Measurements from ENCODE around the gene IL10RA.

The IL10RA gene

DNA sequence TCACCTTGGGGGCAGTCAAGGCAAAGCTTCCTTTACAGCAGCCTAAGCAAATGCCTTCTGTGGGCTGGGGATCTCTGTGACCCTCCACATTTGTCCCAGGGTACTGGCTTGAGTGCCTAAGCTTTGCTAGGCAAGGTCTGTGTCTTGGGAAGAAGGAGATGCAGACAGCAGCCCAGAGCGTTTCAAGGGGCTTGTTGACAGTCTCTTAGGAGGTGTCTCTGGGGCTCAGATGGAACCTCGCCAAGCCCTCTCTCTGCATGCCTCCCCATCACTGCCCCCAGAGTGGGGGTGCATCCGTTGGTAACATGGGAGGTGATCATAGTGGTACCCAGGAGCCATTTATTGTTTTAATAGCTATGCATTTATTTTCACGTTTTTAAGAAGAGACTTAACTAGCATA is 61.6 kb downstream of the IL10RA start:
- H3K4me2 ChIP-seq (ENCODE audit: low read length, poor library complexity, severe bottlenecking) = no peak overlapping the region
- no peak overlapping the region for H2BK12ac ChIP-seq (ENCODE audit: low read length in 2 of 2)
- no peak overlapping the region for H2AFZ ChIP-seq (ENCODE audit: low read depth, low read length)
- no peak overlapping the region for H4K8ac ChIP-seq (ENCODE audit: low read length)
- H3K27ac ChIP-seq (ENCODE audit: low read length, poor library complexity, severe bottlenecking) = no peak overlapping the region
- peaks cover 43 to 53% of the 10 kb centered on the region in 2 experiments for H3K27me3 ChIP-seq (ENCODE audit: control insufficient read depth in 1 of 2, insufficient read depth in 1 of 2, low read length in 2 of 2)
- no peak overlapping the region for H2BK15ac ChIP-seq (ENCODE audit: low read depth, poor library complexity, severe bottlenecking)
- DNase-seq = no peak
- H3K79me1 ChIP-seq (replicated peaks; ENCODE audit: low read length, poor library complexity, severe bottlenecking) = no peaks in the 10 kb centered on the region
- no peaks in the 10 kb centered on the region for H3K9me3 ChIP-seq (ENCODE audit: control insufficient read depth, low read length)
- H3K4me3 ChIP-seq (ENCODE audit: insufficient read depth in 1 of 2, low read depth in 1 of 2, low read length in 2 of 2) = no peak overlapping the region
- H2BK120ac ChIP-seq (ENCODE audit: low read depth, low read length) = no peak overlapping the region
- no peak overlapping the region for H3K18ac ChIP-seq (ENCODE audit: low read depth in 1 of 2, low read length in 2 of 2)
- no peak overlapping the region for H2AK5ac ChIP-seq (ENCODE audit: low read length, severe bottlenecking)
- H3K23ac ChIP-seq (ENCODE audit: low read length in 2 of 2) = no peak overlapping the region
- H3K4me1 ChIP-seq (ENCODE audit: control insufficient read depth, insufficient read depth, low read depth, low read length) = no peaks in the 10 kb centered on the region
- no peak overlapping the region for H3K4ac ChIP-seq (ENCODE audit: low read depth in 1 of 2, low read length in 2 of 2)
- H4K91ac ChIP-seq (ENCODE audit: low read length) = no peak overlapping the region
- 82% methylated on average over 1 of the region's 4 CpGs for WGBS
- H2BK5ac ChIP-seq (ENCODE audit: low read depth, low read length, poor library complexity, severe bottlenecking) = no peak overlapping the region
- H3K9ac ChIP-seq (ENCODE audit: low read length) = no peak overlapping the region
- no peak overlapping the region for H3K14ac ChIP-seq (ENCODE audit: low read length in 2 of 2)
- H3K36me3 ChIP-seq (ENCODE audit: control insufficient read depth in 1 of 2, insufficient read depth in 2 of 2, low read depth in 1 of 2, low read length in 2 of 2) = no peaks in the 10 kb centered on the region

GRCh38 chr11:118048472-118049370 is 62.5 kb downstream of the IL10RA start:
- Histone ChIP-seq H4K8ac (ENCODE audit: low read length) (no peak overlapping the region), H3K4me1 (ENCODE audit: control insufficient read depth, insufficient read depth, low read depth, low read length) (no peaks in the 10 kb centered on the region), H2BK5ac (ENCODE audit: low read depth, low read length, poor library complexity, severe bottlenecking) (no peak overlapping the region), H2AFZ (ENCODE audit: low read depth, low read length) (no peak overlapping the region), H3K27me3 (ENCODE audit: control insufficient read depth in 1 of 2, insufficient read depth in 1 of 2, low read length in 2 of 2) (peaks cover 43 to 50% of the 10 kb centered on the region in 2 experiments), H2BK15ac (ENCODE audit: low read depth, poor library complexity, severe bottlenecking) (no peak overlapping the region), H2AK5ac (ENCODE audit: low read length, severe bottlenecking) (no peak overlapping the region), H3K79me1 (replicated peaks; ENCODE audit: low read length, poor library complexity, severe bottlenecking) (no peaks in the 10 kb centered on the region), H3K9me3 (ENCODE audit: control insufficient read depth, low read length) (no peaks in the 10 kb centered on the region), H3K23ac (ENCODE audit: low read length in 2 of 2) (no peak overlapping the region), H2BK12ac (ENCODE audit: low read length in 2 of 2) (no peak overlapping the region), H4K91ac (ENCODE audit: low read length) (no peak overlapping the region), H3K18ac (ENCODE audit: low read depth in 1 of 2, low read length in 2 of 2) (no peak overlapping the region), H3K9ac (ENCODE audit: low read length) (no peak overlapping the region), H3K4me2 (ENCODE audit: low read length, poor library complexity, severe bottlenecking) (no peak overlapping the region), H2BK120ac (ENCODE audit: low read depth, low read length) (no peak overlapping the region), H3K14ac (ENCODE audit: low read length in 2 of 2) (no peak overlapping the region), H3K27ac (ENCODE audit: low read length, poor library complexity, severe bottlenecking) (no peak overlapping the region), H3K4ac (ENCODE audit: low read depth in 1 of 2, low read length in 2 of 2) (no peak overlapping the region), H3K4me3 (ENCODE audit: insufficient read depth in 1 of 2, low read depth in 1 of 2, low read length in 2 of 2) (no peak overlapping the region), H3K36me3 (ENCODE audit: control insufficient read depth in 1 of 2, insufficient read depth in 2 of 2, low read depth in 1 of 2, low read length in 2 of 2) (no peaks in the 10 kb centered on the region)
- WGBS = 85% methylated on average over 7 of the region's 11 CpGs
- no peak for DNase-seq

DNA sequence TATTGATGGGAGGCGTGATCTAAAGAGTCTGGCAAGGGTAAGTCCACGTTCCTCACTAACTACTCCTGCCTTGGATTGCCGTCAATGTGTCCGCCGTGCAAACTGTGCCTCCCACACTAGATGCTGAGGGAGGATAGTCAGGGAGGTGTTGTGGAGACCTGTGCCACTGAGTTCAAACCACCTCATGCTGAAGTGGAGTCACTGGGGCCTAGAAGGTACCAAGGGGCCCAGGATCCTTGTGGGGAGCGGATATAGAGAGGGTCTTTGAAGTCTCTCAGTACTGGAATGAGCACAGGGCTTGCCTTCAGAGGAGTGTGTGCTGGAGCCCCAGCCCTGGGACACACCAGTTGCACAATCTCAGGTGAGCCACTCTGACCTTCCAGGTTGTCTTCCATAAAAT is 63.6 kb downstream of the IL10RA start:
- Histone ChIP-seq H2BK15ac (ENCODE audit: low read depth, poor library complexity, severe bottlenecking) (no peak overlapping the region), H3K4me1 (ENCODE audit: control insufficient read depth, insufficient read depth, low read depth, low read length) (no peaks in the 10 kb centered on the region), H3K4me2 (ENCODE audit: low read length, poor library complexity, severe bottlenecking) (no peak overlapping the region), H3K14ac (ENCODE audit: low read length in 2 of 2) (no peak overlapping the region), H3K36me3 (ENCODE audit: control insufficient read depth in 1 of 2, insufficient read depth in 2 of 2, low read depth in 1 of 2, low read length in 2 of 2) (no peaks in the 10 kb centered on the region), H3K4ac (ENCODE audit: low read depth in 1 of 2, low read length in 2 of 2) (no peak overlapping the region), H3K9ac (ENCODE audit: low read length) (no peak overlapping the region), H2BK5ac (ENCODE audit: low read depth, low read length, poor library complexity, severe bottlenecking) (no peak overlapping the region), H3K23ac (ENCODE audit: low read length in 2 of 2) (no peak overlapping the region), H2BK12ac (ENCODE audit: low read length in 2 of 2) (no peak overlapping the region), H3K27ac (ENCODE audit: low read length, poor library complexity, severe bottlenecking) (no peak overlapping the region), H4K91ac (ENCODE audit: low read length) (no peak overlapping the region), H3K18ac (ENCODE audit: low read depth in 1 of 2, low read length in 2 of 2) (no peak overlapping the region), H3K79me1 (replicated peaks; ENCODE audit: low read length, poor library complexity, severe bottlenecking) (no peaks in the 10 kb centered on the region), H3K9me3 (ENCODE audit: control insufficient read depth, low read length) (no peaks in the 10 kb centered on the region), H2AK5ac (ENCODE audit: low read length, severe bottlenecking) (no peak overlapping the region), H2BK120ac (ENCODE audit: low read depth, low read length) (no peak overlapping the region), H4K8ac (ENCODE audit: low read length) (no peak overlapping the region), H3K27me3 (ENCODE audit: control insufficient read depth in 1 of 2, insufficient read depth in 1 of 2, low read length in 2 of 2) (peaks cover 39 to 50% of the 10 kb centered on the region in 2 experiments), H2AFZ (ENCODE audit: low read depth, low read length) (no peak overlapping the region), H3K4me3 (ENCODE audit: insufficient read depth in 1 of 2, low read depth in 1 of 2, low read length in 2 of 2) (no peak overlapping the region)
- DNase-seq = no peak
- WGBS = 92% methylated on average over 6 of the region's 6 CpGs

GRCh38 chr11:118050208-118050891 is 64.2 kb downstream of the IL10RA start:
- 86% methylated on average over 6 of the region's 7 CpGs for WGBS
- no peak overlapping the region for H4K91ac ChIP-seq (ENCODE audit: low read length)
- H2BK15ac ChIP-seq (ENCODE audit: low read depth, poor library complexity, severe bottlenecking) = no peak overlapping the region
- H2BK12ac ChIP-seq (ENCODE audit: low read length in 2 of 2) = no peak overlapping the region
- no peak overlapping the region for H2AFZ ChIP-seq (ENCODE audit: low read depth, low read length)
- H3K14ac ChIP-seq (ENCODE audit: low read length in 2 of 2) = no peak overlapping the region
- H2BK5ac ChIP-seq (ENCODE audit: low read depth, low read length, poor library complexity, severe bottlenecking) = no peak overlapping the region
- DNase-seq = no peak
- H4K8ac ChIP-seq (ENCODE audit: low read length) = no peak overlapping the region
- no peaks in the 10 kb centered on the region for H3K4me1 ChIP-seq (ENCODE audit: control insufficient read depth, insufficient read depth, low read depth, low read length)
- H3K27ac ChIP-seq (ENCODE audit: low read length, poor library complexity, severe bottlenecking) = no peak overlapping the region
- no peak overlapping the region for H2AK5ac ChIP-seq (ENCODE audit: low read length, severe bottlenecking)
- no peak overlapping the region for H3K23ac ChIP-seq (ENCODE audit: low read length in 2 of 2)
- peaks cover 34 to 50% of the 10 kb centered on the region in 2 experiments for H3K27me3 ChIP-seq (ENCODE audit: control insufficient read depth in 1 of 2, insufficient read depth in 1 of 2, low read length in 2 of 2)
- H3K4ac ChIP-seq (ENCODE audit: low read depth in 1 of 2, low read length in 2 of 2) = no peak overlapping the region
- no peak overlapping the region for H3K18ac ChIP-seq (ENCODE audit: low read depth in 1 of 2, low read length in 2 of 2)
- no peak overlapping the region for H2BK120ac ChIP-seq (ENCODE audit: low read depth, low read length)
- no peaks in the 10 kb centered on the region for H3K36me3 ChIP-seq (ENCODE audit: control insufficient read depth in 1 of 2, insufficient read depth in 2 of 2, low read depth in 1 of 2, low read length in 2 of 2)
- no peaks in the 10 kb centered on the region for H3K79me1 ChIP-seq (replicated peaks; ENCODE audit: low read length, poor library complexity, severe bottlenecking)
- no peak overlapping the region for H3K4me3 ChIP-seq (ENCODE audit: insufficient read depth in 1 of 2, low read depth in 1 of 2, low read length in 2 of 2)
- H3K4me2 ChIP-seq (ENCODE audit: low read length, poor library complexity, severe bottlenecking) = no peak overlapping the region
- no peak overlapping the region for H3K9ac ChIP-seq (ENCODE audit: low read length)
- H3K9me3 ChIP-seq (ENCODE audit: control insufficient read depth, low read length) = no peaks in the 10 kb centered on the region

Measured in mesenchymal stem cell (in vitro differentiated cells and primary cell).